ENCODE data around the gene HGS. TPM values are rescaled to one million over a fixed set of nuclear protein-coding genes. Genes with fewer than 3 reads are reported as not detected.

Gene HGS
- total and polyA plus RNA-seq, 12 donors: 33.1 to 102 (median 39.3) TPM

- DNase-seq: no peak
- Histone ChIP-seq H3K4me1 (peaks cover under 1 to 9% (median 5%) of the 10 kb centered on the region in 9 donors), H3K9me3 (no peaks in the 10 kb centered on the region), H3K4me3 (no peak overlapping the region), H3K27ac (no peak overlapping the region), H3K27me3 (no peaks in the 10 kb centered on the region), H3K36me3 (peaks cover 5 to 100% (median 86%) of the 10 kb centered on the region in 9 donors)
- intact Hi-C loops (cut with DNase I): no loop called here
- ATAC-seq: no peak
- WGBS, 2 donors: 86% methylated on average over 17 of the region's 17 CpGs
- no peak for TF ChIP-seq CTCF (IDR thresholded peaks at IDR 0.05)
Measured at GRCh38 chr17:81690549-81690948, 6.7 kb downstream of the HGS start.

- 92 to 94% methylated on average over 18 of the region's 18 CpGs for WGBS, 2 donors
- intact Hi-C loops (cut with DNase I): no loop called here
- TF ChIP-seq CTCF (IDR thresholded peaks at IDR 0.05): no peak
Measured at GRCh38 chr17:81691196-81691595, 7.4 kb downstream of the HGS start.

GRCh38 chr17:81691608-81692007, 7.8 kb downstream of the HGS start:
- intact Hi-C loops (cut with DNase I): no loop called here
- Histone ChIP-seq H3K27ac (no peak overlapping the region), H3K4me1 (peaks cover 0 to 5% (median under 1%) of the 10 kb centered on the region in 9 donors), H3K4me3 (no peak overlapping the region), H3K27me3 (no peaks in the 10 kb centered on the region), H3K9me3 (no peaks in the 10 kb centered on the region), H3K36me3 (peaks cover 5 to 100% (median 86%) of the 10 kb centered on the region in 9 donors)
- ATAC-seq (no peak), DNase-seq (no peak)
- TF ChIP-seq CTCF (IDR thresholded peaks at IDR 0.05): no peak
- WGBS, 2 donors: 93 to 97% methylated on average over 20 of the region's 20 CpGs

More at GRCh38 chr17:81691196-81691595, 7.4 kb downstream of the HGS start:
- Histone ChIP-seq H3K4me3 (no peak overlapping the region), H3K36me3 (peaks cover 5 to 100% (median 90%) of the 10 kb centered on the region in 9 donors), H3K27ac (no peak overlapping the region), H3K4me1 (peaks cover 0 to 4% (median 0%) of the 10 kb centered on the region in 9 donors), H3K27me3 (no peaks in the 10 kb centered on the region), H3K9me3 (no peaks in the 10 kb centered on the region)
- ATAC-seq (no peak), DNase-seq (no peak)

GRCh38 chr17:81693509-81694210, 9.8 kb downstream of the HGS start:
- intact Hi-C loops (cut with DNase I): no loop called here
- ATAC-seq (no peak), DNase-seq (no peak)
- no peaks in the 10 kb centered on the region for H3K27me3 ChIP-seq
- peaks cover 0 to 20% (median 7%) of the 10 kb centered on the region in 9 donors for H3K4me1 ChIP-seq
- H3K36me3 ChIP-seq: peaks cover 5 to 100% (median 75%) of the 10 kb centered on the region in 9 donors
- no peaks in the 10 kb centered on the region for H3K9me3 ChIP-seq
- WGBS, 2 donors: 88 to 89% methylated on average over 33 to 35 of the region's 35 CpGs
- no peak overlapping the region for H3K27ac ChIP-seq
- H3K4me3 ChIP-seq: no peak overlapping the region
- no peak for TF ChIP-seq CTCF (IDR thresholded peaks at IDR 0.05)
